Neural progenitor cell (in vitro differentiated cells): ENCODE data around the gene ZP4. TPM values are rescaled to one million over a fixed set of nuclear protein-coding genes. Genes with fewer than 3 reads are reported as not detected.

ENCODE experiments used
- DNase-seq: peaks from one replicate; pipeline ENCODE4 v3.0.0-alpha.2; 2016; ENCODE audit warnings: low spot score
- H2AFZ ChIP-seq: fragments of 200-600 bp; sonication (generic); replicated peaks from 2 replicates; pipeline ENCODE4 v1.6.1; 2016; ENCODE audit warnings: antibody characterized with exemption
- H3F3A ChIP-seq: fragments of 200-600 bp; sonication (generic); 2 replicates; pipeline ENCODE4 v1.6.1; 2016; ENCODE audit warnings: antibody characterized with exemption, low read depth
- H3K27ac ChIP-seq: fragments of 200-600 bp; sonication (generic); 2 replicates; pipeline ENCODE4 v1.5.1; 2016; ENCODE audit warnings: mild to moderate bottlenecking
- H3K27me3 ChIP-seq: fragments of 200-600 bp; sonication (generic); 2 replicates; pipeline ENCODE4 v1.6.1; 2016; ENCODE audit warnings: mild to moderate bottlenecking, moderate library complexity
- H3K36me3 ChIP-seq: fragments of 200-600 bp; sonication (generic); 2 replicates; pipeline ENCODE4 v1.5.1; 2016
- H3K4me1 ChIP-seq: fragments of 200-600 bp; sonication (generic); 2 replicates; pipeline ENCODE4 v1.6.1; 2016; ENCODE audit warnings: mixed run types
- H3K4me2 ChIP-seq: fragments of 200-600 bp; sonication (generic); 2 replicates; pipeline ENCODE4 v1.6.1; 2016
- H3K4me3 ChIP-seq: fragments of 200-600 bp; sonication (generic); 2 replicates; pipeline ENCODE4 v1.5.1; 2016
- H3K79me2 ChIP-seq: fragments of 200-600 bp; sonication (generic); 2 replicates; pipeline ENCODE4 v1.6.1; 2016; ENCODE audit warnings: low read depth
- H3K9ac ChIP-seq: fragments of 200-600 bp; sonication (generic); 2 replicates; pipeline ENCODE4 v1.6.1; 2016
- H3K9me3 ChIP-seq: fragments of 200-600 bp; sonication (generic); 2 replicates; pipeline ENCODE4 v1.5.1; 2016; ENCODE audit warnings: low read depth
- H4K20me1 ChIP-seq: fragments of 200-600 bp; sonication (generic); 2 replicates; pipeline ENCODE4 v1.6.1; 2016; ENCODE audit warnings: low read depth
- H3K27ac Mint-ChIP-seq: 3 replicates; pipeline ENCODE4 v1.8.0; 2021; ENCODE audit warnings: mixed read lengths
- H3K27me3 Mint-ChIP-seq: 2 replicates; pipeline ENCODE4 v1.8.0; 2022; ENCODE audit warnings: low read depth, mild to moderate bottlenecking, inconsistent platforms, moderate library complexity, mixed read lengths; ENCODE audit not compliant: insufficient read depth
- H3K36me3 Mint-ChIP-seq: 3 replicates; pipeline ENCODE4 v1.8.0; 2021; ENCODE audit warnings: mixed read lengths
- H3K4me1 Mint-ChIP-seq: 3 replicates; pipeline ENCODE4 v1.8.0; 2021; ENCODE audit warnings: mixed read lengths
- H3K4me3 Mint-ChIP-seq: 3 replicates; pipeline ENCODE4 v1.8.0; 2021; ENCODE audit warnings: mild to moderate bottlenecking, moderate library complexity, mixed read lengths
- H3K9me3 Mint-ChIP-seq: 3 replicates; pipeline ENCODE4 v1.8.0; 2020; ENCODE audit warnings: mixed read lengths
- EZH2 ChIP-seq: fragments of 200-600 bp; sonication (generic); IDR thresholded peaks from 2 replicates; pipeline ENCODE4 v1.6.1; 2017; ENCODE audit warnings: antibody characterized with exemption, mild to moderate bottlenecking, moderate library complexity
- EZH2phosphoT487 ChIP-seq: fragments of 200-600 bp; sonication (generic); IDR thresholded peaks from 2 replicates; pipeline ENCODE4 v1.6.1; 2017; ENCODE audit warnings: antibody characterized with exemption
- total RNA-seq: library from RNA; depleted of rRNA; stranded (reverse); fragments of >200 nt; gene quantifications from 2 replicates; pipeline ENCODE4 v1.2.3, GENCODE V29; 2015; ENCODE audit warnings: low replicate concordance
- TF ChIP-seq, protein P1 (sequence below): fragments of 200-600 bp; sonication (generic); IDR thresholded peaks from 2 replicates; pipeline ENCODE4 v1.5.1; 2017; ENCODE audit warnings: antibody characterized with exemption, mild to moderate bottlenecking

The ZP4 gene
- total RNA-seq, 1 donor from 2014 or later, result not detected

DNA sequence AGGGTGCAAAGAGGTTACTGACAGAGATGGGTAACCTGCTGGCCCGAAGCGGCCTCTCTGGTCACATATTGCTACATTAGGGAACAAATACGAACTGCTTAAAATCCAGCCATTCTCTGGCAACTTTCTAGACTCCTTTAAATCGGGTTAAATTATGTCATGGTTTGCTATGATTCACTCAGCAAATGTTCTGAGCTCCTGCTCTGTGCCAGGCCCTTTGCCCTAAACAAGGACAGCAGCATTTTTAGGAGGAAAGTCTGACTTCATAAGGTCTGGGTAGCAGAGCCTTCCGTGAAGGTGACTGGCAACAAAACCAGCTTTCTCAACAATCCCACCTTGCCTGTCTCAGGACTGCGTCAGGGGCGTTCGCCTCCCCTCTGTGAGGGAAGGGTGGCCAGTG lies 15.4 kb downstream of the ZP4 start:
- Histone ChIP-seq H3K79me2 (no peaks in the 10 kb centered on the region), H3F3A (peaks cover 12% of the 10 kb centered on the region), H3K36me3 (no peaks in the 10 kb centered on the region), H3K4me2 (no peak overlapping the region), H3K27me3 (no peaks in the 10 kb centered on the region), H2AFZ (no peak overlapping the region), H3K4me3 (no peak overlapping the region), H3K9me3 (no peaks in the 10 kb centered on the region), H3K9ac (no peak overlapping the region), H3K27ac (no peak overlapping the region), H3K4me1 (peaks cover 11% of the 10 kb centered on the region), H4K20me1 (no peaks in the 10 kb centered on the region)
- Mint-ChIP-seq H3K27me3 (peaks cover 4% of the 10 kb centered on the region), H3K27ac (no peak overlapping the region), H3K4me1 (peaks cover 37% of the 10 kb centered on the region), H3K9me3 (peaks cover 7% of the 10 kb centered on the region), H3K36me3 (no peaks in the 10 kb centered on the region), H3K4me3 (no peak overlapping the region)
- DNase-seq, result no peak
- TF ChIP-seq, protein P1, sequence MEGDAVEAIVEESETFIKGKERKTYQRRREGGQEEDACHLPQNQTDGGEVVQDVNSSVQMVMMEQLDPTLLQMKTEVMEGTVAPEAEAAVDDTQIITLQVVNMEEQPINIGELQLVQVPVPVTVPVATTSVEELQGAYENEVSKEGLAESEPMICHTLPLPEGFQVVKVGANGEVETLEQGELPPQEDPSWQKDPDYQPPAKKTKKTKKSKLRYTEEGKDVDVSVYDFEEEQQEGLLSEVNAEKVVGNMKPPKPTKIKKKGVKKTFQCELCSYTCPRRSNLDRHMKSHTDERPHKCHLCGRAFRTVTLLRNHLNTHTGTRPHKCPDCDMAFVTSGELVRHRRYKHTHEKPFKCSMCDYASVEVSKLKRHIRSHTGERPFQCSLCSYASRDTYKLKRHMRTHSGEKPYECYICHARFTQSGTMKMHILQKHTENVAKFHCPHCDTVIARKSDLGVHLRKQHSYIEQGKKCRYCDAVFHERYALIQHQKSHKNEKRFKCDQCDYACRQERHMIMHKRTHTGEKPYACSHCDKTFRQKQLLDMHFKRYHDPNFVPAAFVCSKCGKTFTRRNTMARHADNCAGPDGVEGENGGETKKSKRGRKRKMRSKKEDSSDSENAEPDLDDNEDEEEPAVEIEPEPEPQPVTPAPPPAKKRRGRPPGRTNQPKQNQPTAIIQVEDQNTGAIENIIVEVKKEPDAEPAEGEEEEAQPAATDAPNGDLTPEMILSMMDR, result no peak
- no peak for TF ChIP-seq EZH2
- TF ChIP-seq EZH2phosphoT487, result no peak

DNA sequence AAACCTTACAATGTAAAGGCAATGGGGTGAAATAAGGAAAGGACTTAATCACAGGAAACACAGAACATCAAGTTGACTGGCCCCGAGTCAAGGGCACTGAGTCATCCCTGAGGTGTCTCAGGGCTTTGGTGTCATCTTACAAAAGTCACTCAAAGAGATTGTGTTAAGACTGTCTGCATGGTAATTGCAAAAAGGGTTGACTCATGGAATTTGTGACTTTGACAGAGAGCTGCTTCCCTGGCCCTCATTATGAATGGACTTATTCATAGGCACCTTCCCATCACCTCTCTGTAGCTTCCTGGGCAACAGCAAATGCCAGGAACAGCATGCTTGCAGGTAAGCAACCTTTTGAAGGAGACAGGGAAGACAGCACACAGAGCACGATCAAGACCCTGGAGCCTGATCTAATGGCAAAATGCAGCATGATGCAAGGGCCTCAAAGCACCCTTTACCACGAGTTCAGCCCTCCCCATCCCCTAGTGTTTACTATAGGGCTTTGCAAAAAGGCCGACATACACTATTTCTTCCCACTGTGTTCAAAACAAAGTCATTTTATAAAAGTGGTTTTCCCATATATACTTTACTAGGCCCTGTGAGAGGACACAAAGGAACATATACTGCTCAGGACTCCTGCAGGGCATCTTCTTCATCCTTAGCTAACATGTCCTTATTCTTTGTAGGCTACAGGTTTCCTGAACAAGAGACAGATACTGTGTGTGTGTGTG lies 17.1 kb downstream of the ZP4 start:
- peaks cover 36% of the 10 kb centered on the region for H3K4me1 Mint-ChIP-seq
- TF ChIP-seq, protein P1, result no peak
- Histone ChIP-seq H3K79me2 (no peaks in the 10 kb centered on the region), H3K4me2 (no peak overlapping the region), H3K27me3 (no peaks in the 10 kb centered on the region), H3K9me3 (no peaks in the 10 kb centered on the region), H4K20me1 (no peaks in the 10 kb centered on the region), H3K36me3 (no peaks in the 10 kb centered on the region), H3K4me3 (no peak overlapping the region), H3K4me1 (peaks cover 11% of the 10 kb centered on the region), H3K27ac (no peak overlapping the region), H3K9ac (no peak overlapping the region), H2AFZ (no peak overlapping the region), H3F3A (peaks cover 12% of the 10 kb centered on the region)
- H3K27me3 Mint-ChIP-seq, result peaks cover 6% of the 10 kb centered on the region
- no peak for DNase-seq
- no peaks in the 10 kb centered on the region for H3K36me3 Mint-ChIP-seq
- H3K9me3 Mint-ChIP-seq, result peaks cover 8% of the 10 kb centered on the region
- no peak overlapping the region for H3K4me3 Mint-ChIP-seq
- peak overlapping the region; percentile 51 for H3K27ac Mint-ChIP-seq

DNA sequence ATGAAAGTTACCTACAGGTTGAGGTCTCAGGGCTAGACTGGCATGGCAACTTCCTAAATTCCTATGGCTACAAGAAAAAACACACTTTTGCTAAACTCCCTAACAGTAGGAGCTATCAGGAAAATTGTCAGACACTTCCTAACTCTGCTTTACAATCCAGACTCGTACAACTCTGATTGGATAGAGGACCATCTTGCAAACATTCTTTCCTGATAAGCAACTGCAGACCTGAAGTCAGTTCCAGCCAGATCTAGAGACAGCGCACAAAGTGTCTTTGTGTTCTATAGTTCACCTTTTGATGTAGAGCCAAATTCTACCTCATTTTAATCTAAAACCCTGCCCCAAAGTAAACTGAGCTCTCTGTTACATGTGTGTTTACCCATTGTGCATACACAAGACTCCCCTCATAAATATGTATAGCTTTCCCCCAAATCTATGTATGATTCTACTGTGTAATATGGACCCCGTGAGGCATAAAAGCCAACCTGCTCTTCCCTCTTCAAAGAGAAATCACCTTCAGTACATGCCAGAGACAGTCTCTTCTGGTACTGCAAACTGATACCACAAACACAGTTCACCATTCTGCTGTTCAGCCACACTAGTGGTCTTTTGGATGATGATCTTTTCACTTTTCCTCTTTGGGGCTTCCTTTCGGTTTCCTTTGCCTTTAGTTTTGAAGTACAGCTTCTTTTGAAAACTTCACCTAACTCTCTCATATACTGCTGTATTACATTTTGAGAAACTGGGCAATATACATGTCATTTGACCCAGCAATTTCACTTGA lies 21.7 kb downstream of the ZP4 start:
- Mint-ChIP-seq H3K4me1 (peaks cover 34% of the 10 kb centered on the region), H3K36me3 (no peaks in the 10 kb centered on the region), H3K9me3 (peaks cover 7% of the 10 kb centered on the region), H3K27me3 (peaks cover 3% of the 10 kb centered on the region), H3K4me3 (no peak overlapping the region), H3K27ac (no peak overlapping the region)
- Histone ChIP-seq H3K27ac (no peak overlapping the region), H3K79me2 (no peaks in the 10 kb centered on the region), H3K9me3 (no peaks in the 10 kb centered on the region), H3K27me3 (peaks cover 7% of the 10 kb centered on the region), H3K36me3 (no peaks in the 10 kb centered on the region), H3K4me1 (peaks cover 13% of the 10 kb centered on the region), H2AFZ (no peak overlapping the region), H3F3A (peaks cover 28% of the 10 kb centered on the region), H3K9ac (no peak overlapping the region), H4K20me1 (no peaks in the 10 kb centered on the region), H3K4me3 (no peak overlapping the region), H3K4me2 (no peak overlapping the region)
- no peak for DNase-seq
- TF ChIP-seq, protein P1, result no peak
- no peak for TF ChIP-seq EZH2
- TF ChIP-seq EZH2phosphoT487, result no peak
